ENCODE measurements around the gene TTC16. TPM values are rescaled to one million over a fixed set of nuclear protein-coding genes. Genes with fewer than 3 reads are reported as not detected.

Gene TTC16
- total and polyA plus RNA-seq, 2 of the 8 experiments (the other 6 are each of a cell fraction or from before 2014, with no cell fraction given), result 0.03 TPM; not detected in 1

- Histone ChIP-seq H2BK120ac (replicated peaks; ENCODE audit: low read depth, low read length) (no peak overlapping the region), H3K9me3 (ENCODE audit: insufficient read depth in 2 of 2, low read depth in 1 of 2, low read length in 1 of 2) (no peaks in the 10 kb centered on the region), H4K91ac (replicated peaks; ENCODE audit: insufficient read length, low read length) (no peak overlapping the region), H2BK15ac (ENCODE audit: low read length) (no peak overlapping the region; the same call in 1 of the 2 replicates), H3K4me1 (replicated peaks in 1 of 4; ENCODE audit: control insufficient read depth in 3 of 4, insufficient read depth in 4 of 4, low read length in 3 of 4) (peaks cover 2 to 19% (median 11%) of the 10 kb centered on the region in 4 experiments), H2BK5ac (ENCODE audit: low read depth, low read length) (no peak overlapping the region), H3K18ac (ENCODE audit: extremely low read depth, low read length) (no peak overlapping the region), H2BK20ac (ENCODE audit: low read length) (no peak overlapping the region), H2BK12ac (ENCODE audit: low read depth, low read length) (no peak overlapping the region), H3K9ac (replicated peaks in 1 of 4; ENCODE audit: extremely low read depth in 1 of 4, low read depth in 3 of 4, low read length in 3 of 4) (peak overlapping the region in 1 of 4 experiments; percentile 6; a peak in 1 of 7 replicates), H4K20me1 (replicated peaks in 1 of 2; ENCODE audit: control insufficient read depth in 1 of 2, insufficient read depth in 2 of 2, low read length in 2 of 2) (no peaks in the 10 kb centered on the region), H3K27me3 (replicated peaks in 1 of 4; ENCODE audit: control insufficient read depth in 3 of 4, extremely low read depth in 1 of 4, insufficient read depth in 3 of 4, low read length in 3 of 4) (no peaks in the 10 kb centered on the region), H4K5ac (ENCODE audit: insufficient read length, low read depth, low read length) (no peak overlapping the region), H3K4me2 (ENCODE audit: insufficient read depth in 1 of 2, low read depth in 2 of 2, low read length in 2 of 2) (no peak overlapping the region), H3K23ac (ENCODE audit: insufficient read length) (no peak overlapping the region), H3K14ac (ENCODE audit: insufficient read length) (no peak overlapping the region), H3K56ac (replicated peaks; ENCODE audit: insufficient read length, low read depth, low read length) (no peak overlapping the region), H3K79me2 (ENCODE audit: control insufficient read depth in 1 of 2, insufficient read depth in 2 of 2, low read length in 2 of 2) (no peaks in the 10 kb centered on the region), H3K23me2 (ENCODE audit: low read depth, low read length) (no peaks in the 10 kb centered on the region; the same call in 1 of the 2 replicates), H3K27ac (ENCODE audit: low read depth, low read length) (no peak overlapping the region), H3K4ac (replicated peaks; ENCODE audit: insufficient read length, low read depth, low read length) (no peak overlapping the region), H3K79me1 (ENCODE audit: low read depth, low read length) (no peaks in the 10 kb centered on the region), H3K4me3 (ENCODE audit: extremely low read depth in 1 of 4, insufficient read depth in 2 of 4, low read depth in 3 of 4, low read length in 4 of 4) (no peak overlapping the region), H3K36me3 (ENCODE audit: control insufficient read depth in 2 of 4, insufficient read depth in 4 of 4, low read length in 3 of 4) (no peaks in the 10 kb centered on the region), H2AFZ (ENCODE audit: low read length) (no peak overlapping the region), H2AK5ac (ENCODE audit: low read depth, low read length) (no peak overlapping the region), H4K8ac (ENCODE audit: extremely low read depth, insufficient read depth, low read length) (no peak overlapping the region)
- ChIA-PET POLR2A (ENCODE audit: partially characterized antibody) (interaction anchor here (0.6 to 1.8 kb wide), 8 partner anchors 11 to 322 kb away, joined by 3 to 5 read pairs (median 3); partner anchors contain the start of genes CDK9, LRSAM1 and RPL12), CTCF (ENCODE audit: partially characterized antibody) (interaction anchor here (1.9 to 14.6 kb wide), 3 partner anchors 9 to 39 kb away, joined by 6 to 227 read pairs (median 10); partner anchors contain the start of genes CDK9, SH2D3C and TOR2A)
- FAIRE-seq (no peak), DNase-seq (ENCODE audit: low read depth in 1 of 2, low spot score in 2 of 2) (no peak)
- no peak for TF ChIP-seq BRCA1 (IDR thresholded peaks at IDR 0.05; ENCODE audit: low read depth, low read length)
- no peak for TF ChIP-seq ASH2L (IDR thresholded peaks at IDR 0.05; ENCODE audit: low read length)
- no peak for TF ChIP-seq ZNF274 (IDR thresholded peaks at IDR 0.05; ENCODE audit: borderline replicate concordance, extremely low read depth, low read length)
- TF ChIP-seq MAX (IDR thresholded peaks at IDR 0.05), result no peak
- no peak for TF ChIP-seq NANOG (IDR thresholded peaks at IDR 0.05; ENCODE audit: insufficient read depth, low read depth, low read length, poor library complexity, severe bottlenecking)
- no peak for TF ChIP-seq BACH1 (IDR thresholded peaks at IDR 0.05; ENCODE audit: low read length)
- TF ChIP-seq CBX5 (IDR thresholded peaks at IDR 0.05; ENCODE audit: low read depth, low read length), result no peak
- no peak for TF ChIP-seq TAF7 (optimal IDR thresholded peaks at IDR 0.05; ENCODE audit: borderline replicate concordance, low read depth, low read length)
- no peak for TF ChIP-seq RFX5 (IDR thresholded peaks at IDR 0.05; ENCODE audit: borderline replicate concordance, low read depth, low read length)
- TF ChIP-seq POLR2AphosphoS5 (IDR thresholded peaks at IDR 0.05; ENCODE audit: low read depth, low read length), result no peak
- TF ChIP-seq SIX5 (IDR thresholded peaks at IDR 0.05; ENCODE audit: low read depth, low read length), result no peak
- TF ChIP-seq POU5F1 (IDR thresholded peaks at IDR 0.05; ENCODE audit: low read depth, low read length), result no peak
- no peak for TF ChIP-seq GTF2F1 (IDR thresholded peaks at IDR 0.05; ENCODE audit: borderline replicate concordance, low read depth, low read length)
- no peak for TF ChIP-seq POLR2A (IDR thresholded peaks at IDR 0.05; ENCODE audit: control extremely low read depth in 1 of 2, low read depth in 2 of 2, low read length in 2 of 2)
- TF ChIP-seq CHD2 (IDR thresholded peaks at IDR 0.05; ENCODE audit: low read length), result no peak
- no peak for TF ChIP-seq NRF1 (IDR thresholded peaks at IDR 0.05; ENCODE audit: low read depth, low read length)
- 84% methylated on average over 3 of the region's 3 CpGs; no CpG with 5 or more reads in 1 of the 2 experiments for WGBS, 2 experiments (ENCODE audit: extremely low coverage in 1 of 2, insufficient coverage in 1 of 2, insufficient read length in 1 of 2, insufficient replicate concordance in 2 of 2, low coverage in 1 of 2, low lambda C conversion rate in 2 of 2, missing lambda C conversion rate in 1 of 2)
These were observed 57.4 kb downstream of the TTC16 start for GRCh38 chr9:127773272-127773671.
